GM12801 (cell line): ENCODE measurements around the gene TEAD1.

ENCODE experiments used
- CTCF ChIP-seq: IDR thresholded peaks from one replicate; pipeline ENCODE4 v1.5.1; 2011; ENCODE audit warnings: control low read depth; ENCODE audit not compliant: insufficient read length; ENCODE audit errors: extremely low read depth

Gene TEAD1

GRCh38 chr11:12815129-12815480 lies 140.9 kb downstream of the TEAD1 start:
- no peak for TF ChIP-seq CTCF

- no peak for TF ChIP-seq CTCF
Observed at GRCh38 chr11:12815931-12816494, 141.8 kb downstream of the TEAD1 start.

GRCh38 chr11:12817681-12818332 lies 143.6 kb downstream of the TEAD1 start:
- no peak for TF ChIP-seq CTCF

- no peak for TF ChIP-seq CTCF
Observed at GRCh38 chr11:12818333-12819015, 144.3 kb downstream of the TEAD1 start.

- TF ChIP-seq CTCF, result no peak
Observed at GRCh38 chr11:12822392-12823022, 148.3 kb downstream of the TEAD1 start.

GRCh38 chr11:12824281-12825041 lies 150.2 kb downstream of the TEAD1 start:
- TF ChIP-seq CTCF, result no peak

- TF ChIP-seq CTCF, result no peak
Observed at GRCh38 chr11:12826441-12826840, 152.2 kb downstream of the TEAD1 start.
